Type B pancreatic cell (in vitro differentiated cells): Measurements from ENCODE around the gene ALG2. TPM values are rescaled to one million over a fixed set of nuclear protein-coding genes. Genes with fewer than 3 reads are reported as not detected.

ENCODE experiments used
- DNase-seq: peaks from one replicate; pipeline ENCODE4 v3.0.0; 2021; ENCODE audit warnings: mixed read lengths; ENCODE audit not compliant: unreplicated experiment; ENCODE audit errors: extremely low spot score
- H3K27ac Mint-ChIP-seq: 2 replicates; pipeline ENCODE4 v1.8.0; 2021; ENCODE audit warnings: mild to moderate bottlenecking, mixed read lengths
- H3K27me3 Mint-ChIP-seq: 2 replicates; pipeline ENCODE4 v1.8.0; 2021; ENCODE audit warnings: mixed read lengths
- H3K36me3 Mint-ChIP-seq: 2 replicates; pipeline ENCODE4 v1.8.0; 2021; ENCODE audit warnings: mixed read lengths
- H3K4me1 Mint-ChIP-seq: one replicate; pipeline ENCODE4 v1.8.0; 2021; ENCODE audit warnings: mixed read lengths; ENCODE audit not compliant: unreplicated experiment
- H3K4me3 Mint-ChIP-seq: 2 replicates; pipeline ENCODE4 v1.8.0; 2021; ENCODE audit warnings: mild to moderate bottlenecking, mixed read lengths
- H3K9me3 Mint-ChIP-seq: 2 replicates; pipeline ENCODE4 v1.8.0; 2021; ENCODE audit warnings: mixed read lengths
- CTCF ChIP-seq: fragments of 200-600 bp; sonication (generic); conservative IDR thresholded peaks from 2 replicates; pipeline ENCODE4 v1.5.0; 2021; ENCODE audit warnings: antibody characterized with exemption, mild to moderate bottlenecking
- total RNA-seq: library from RNA; stranded (reverse); gene quantifications from 2 replicates; pipeline ENCODE4 v1.2.1, GENCODE V29; 2021; ENCODE audit warnings: low replicate concordance

Gene ALG2
- total RNA-seq, 1 donor from 2014 or later: 35.3 TPM

GRCh38 chr9:99169982-99170761, 51.6 kb downstream of the ALG2 start:
- peaks cover 43% of the 10 kb centered on the region for H3K4me1 Mint-ChIP-seq
- H3K4me3 Mint-ChIP-seq: peak overlapping the region; percentile 70
- peak; percentile 66 for TF ChIP-seq CTCF
- peak overlapping the region; percentile 75 for H3K27ac Mint-ChIP-seq
- no peaks in the 10 kb centered on the region for H3K9me3 Mint-ChIP-seq
- peaks cover 20% of the 10 kb centered on the region for H3K27me3 Mint-ChIP-seq
- no peak for DNase-seq
- no peaks in the 10 kb centered on the region for H3K36me3 Mint-ChIP-seq

- Mint-ChIP-seq H3K36me3 (no peaks in the 10 kb centered on the region), H3K4me1 (peaks cover 39% of the 10 kb centered on the region), H3K4me3 (no peak overlapping the region), H3K27ac (no peak overlapping the region), H3K9me3 (no peaks in the 10 kb centered on the region), H3K27me3 (peaks cover 20% of the 10 kb centered on the region)
- no peak for TF ChIP-seq CTCF
- no peak for DNase-seq
Measured at GRCh38 chr9:99169086-99169485, 52.7 kb downstream of the ALG2 start.

GRCh38 chr9:99167694-99168093, 54.0 kb downstream of the ALG2 start:
- no peak for TF ChIP-seq CTCF
- no peak overlapping the region for H3K4me3 Mint-ChIP-seq
- no peaks in the 10 kb centered on the region for H3K36me3 Mint-ChIP-seq
- H3K9me3 Mint-ChIP-seq: no peaks in the 10 kb centered on the region
- no peak for DNase-seq
- H3K27me3 Mint-ChIP-seq: peaks cover 15% of the 10 kb centered on the region
- peaks cover 29% of the 10 kb centered on the region for H3K4me1 Mint-ChIP-seq
- H3K27ac Mint-ChIP-seq: no peak overlapping the region

- H3K36me3 Mint-ChIP-seq: no peaks in the 10 kb centered on the region
- H3K4me3 Mint-ChIP-seq: no peak overlapping the region
- H3K27me3 Mint-ChIP-seq: peaks cover 14% of the 10 kb centered on the region
- no peak for TF ChIP-seq CTCF
- peaks cover 23% of the 10 kb centered on the region for H3K4me1 Mint-ChIP-seq
- H3K27ac Mint-ChIP-seq: no peak overlapping the region
- DNase-seq: no peak
- no peaks in the 10 kb centered on the region for H3K9me3 Mint-ChIP-seq
Measured at GRCh38 chr9:99167119-99167518, 54.6 kb downstream of the ALG2 start.

Other genes starting within 250 kb of the ALG2 start
- 34.4 and 88.1 TPM in 2 replicates for gene TGFBR1, start 116.8 kb downstream of the ALG2 start, total RNA-seq
- gene SEC61B, start 340 bp upstream of the ALG2 start, total RNA-seq: 133 and 137 TPM in 2 replicates